Activated CD4-positive, alpha-beta T cell treated with anti-CD3 and anti-CD28 coated beads for 36 hours (primary cell): ENCODE results near the gene OSBPL5. TPM values are rescaled to one million over a fixed set of nuclear protein-coding genes. Genes with fewer than 3 reads are reported as not detected.
A peak's percentile ranks its signal among the peaks of the same experiment; 100 is the strongest.

ENCODE experiments used
- ATAC-seq: fragments of 200-7000 bp; cut with Tn5 transposase; one replicate; pipeline ENCODE4 v1.10.0; 2021; ENCODE audit warnings: mild to moderate bottlenecking, moderate library complexity
- CTCF ChIA-PET: fragments of 350-600 bp; sonication (Branson Sonifier 250); formaldehyde crosslinking; loops from one replicate; lab custom pipeline; 2021; ENCODE audit warnings: antibody characterized with exemption; lab: Charles Lee
- POLR2A ChIA-PET: fragments of 350-600 bp; sonication (Branson Sonifier 250); formaldehyde crosslinking; loops from one replicate; lab custom pipeline; 2021; ENCODE audit warnings: antibody characterized with exemption, inconsistent platforms; lab: Charles Lee
- DNase-seq: peaks from one replicate; pipeline ENCODE4 v3.0.0-alpha.2; 2020
- H3K27ac Mint-ChIP-seq: one replicate; pipeline ENCODE4 v1.8.0; 2021; ENCODE audit warnings: mixed read lengths
- H3K27me3 Mint-ChIP-seq: one replicate; pipeline ENCODE4 v1.8.0; 2021; ENCODE audit warnings: mixed read lengths
- H3K36me3 Mint-ChIP-seq: one replicate; pipeline ENCODE4 v1.8.0; 2021; ENCODE audit warnings: low read depth, mixed read lengths
- H3K4me1 Mint-ChIP-seq: one replicate; pipeline ENCODE4 v1.8.0; 2021; ENCODE audit warnings: mixed read lengths
- H3K4me3 Mint-ChIP-seq: one replicate; pipeline ENCODE4 v1.8.0; 2021; ENCODE audit warnings: mild to moderate bottlenecking, moderate library complexity, mixed read lengths
- H3K9me3 Mint-ChIP-seq: one replicate; pipeline ENCODE4 v1.8.0; 2021; ENCODE audit warnings: low read depth, mixed read lengths
- intact Hi-C, 2 experiments: fragments of 100-400 bp; cut with DNase I in 1 of 2; cut with micrococcal nuclease in 1 of 2; formaldehyde crosslinking; loops; one replicate each; pipeline versions ENCODE4 v1.14.2 to v1.15.1; 2022 to 2024; cut with DNase I, micrococcal nuclease
- total RNA-seq, 2 experiments: library from RNA; stranded (reverse); gene quantifications; one replicate each; pipeline ENCODE4 v1.2.3, GENCODE V29; 2021

OSBPL5 gene
- total RNA-seq, 2 experiments from 2014 or later, result 5.8 to 7.1 TPM

- ChIA-PET CTCF (interaction anchor here (1.2 to 1.6 kb wide), 2 partner anchors 14 to 40 kb away, joined by 3 to 4 read pairs; no protein-coding TSS in a partner anchor), POLR2A (interaction anchor here (1.0 kb wide), 1 partner anchor 179 kb away, joined by 3 read pairs; no protein-coding TSS in a partner anchor)
- Mint-ChIP-seq H3K27me3 (no peaks in the 10 kb centered on the region), H3K36me3 (peaks cover 29% of the 10 kb centered on the region), H3K4me1 (peaks cover 58% of the 10 kb centered on the region), H3K27ac (no peak overlapping the region), H3K4me3 (no peak overlapping the region), H3K9me3 (no peaks in the 10 kb centered on the region)
- ATAC-seq, result no peak
- intact Hi-C loops, result loop anchor here in 1 of 2 experiments (2.0 kb wide), 1 partner anchor 29 kb away; no protein-coding TSS in a partner anchor
- no peak for DNase-seq
Observed at GRCh38 chr11:3051196-3052108, 113.7 kb downstream of the OSBPL5 start.

- DNase-seq, result no peak
- Mint-ChIP-seq H3K9me3 (no peaks in the 10 kb centered on the region), H3K4me3 (no peak overlapping the region), H3K27me3 (no peaks in the 10 kb centered on the region), H3K4me1 (peaks cover 50% of the 10 kb centered on the region), H3K27ac (peak overlapping the region; percentile 52), H3K36me3 (peaks cover 35% of the 10 kb centered on the region)
- ATAC-seq, result no peak
- ChIA-PET POLR2A (no interaction called here), CTCF (interaction anchor here (1.2 to 1.3 kb wide), 2 partner anchors 13 to 41 kb away, joined by 3 to 7 read pairs; no protein-coding TSS in a partner anchor)
- intact Hi-C loops, result loop anchor here in 1 of 2 experiments (2.0 kb wide), 1 partner anchor 28 kb away; no protein-coding TSS in a partner anchor
Observed at GRCh38 chr11:3050386-3051195, 114.5 kb downstream of the OSBPL5 start.

DNA sequence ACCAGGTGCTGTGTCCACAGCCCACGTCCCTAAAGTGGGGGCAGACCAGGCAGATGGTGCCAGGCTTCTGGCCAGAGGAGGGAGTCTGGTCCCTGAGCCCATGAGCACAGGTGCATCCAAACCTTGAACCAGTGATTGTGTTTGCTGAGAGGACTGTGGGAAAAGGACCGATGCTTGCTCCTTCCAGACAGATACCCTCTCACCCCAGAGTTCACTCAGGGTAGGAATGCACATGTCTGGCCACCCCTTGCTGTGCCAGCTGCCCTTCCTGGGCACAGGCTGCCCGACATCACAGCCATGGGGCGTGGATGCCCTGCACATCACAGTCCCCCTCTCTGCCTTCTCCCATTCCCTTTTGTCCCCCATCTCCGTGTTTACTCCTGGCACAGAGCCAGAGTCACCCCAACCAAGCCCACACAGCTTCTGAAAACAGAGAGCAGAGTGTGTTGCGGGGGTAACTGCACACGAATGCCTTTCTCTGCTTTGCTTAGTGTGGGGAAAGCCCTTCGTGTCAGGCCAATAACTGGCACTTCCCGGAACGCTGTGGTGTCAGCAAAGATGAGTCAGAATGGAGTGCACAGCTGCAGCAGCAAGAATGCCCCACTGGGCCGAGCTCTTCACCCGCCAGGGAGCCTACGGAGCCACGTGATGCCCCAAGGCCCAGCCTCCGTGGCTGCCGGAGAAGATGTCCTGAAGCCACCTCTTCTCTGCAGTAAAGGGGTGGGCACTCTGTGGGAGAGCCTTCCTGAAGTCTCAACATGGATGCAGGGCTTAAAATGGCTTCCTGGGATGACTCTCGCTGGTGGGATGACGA, 115.5 kb downstream of the OSBPL5 start:
- H3K4me3 Mint-ChIP-seq, result no peak overlapping the region
- no peaks in the 10 kb centered on the region for H3K9me3 Mint-ChIP-seq
- intact Hi-C loops, result loop anchor here in 1 of 2 experiments (2.0 kb wide), 1 partner anchor 27 kb away; no protein-coding TSS in a partner anchor
- no peaks in the 10 kb centered on the region for H3K27me3 Mint-ChIP-seq
- peaks cover 32% of the 10 kb centered on the region for H3K36me3 Mint-ChIP-seq
- peak; percentile 94 for ATAC-seq
- POLR2A ChIA-PET, result no interaction called here
- DNase-seq, result peak; percentile 82
- H3K4me1 Mint-ChIP-seq, result peaks cover 44% of the 10 kb centered on the region
- CTCF ChIA-PET, result interaction anchor here (1.1 to 1.3 kb wide), 2 partner anchors 42 to 157 kb away, joined by 3 to 7 read pairs; no protein-coding TSS in a partner anchor
- H3K27ac Mint-ChIP-seq, result peak overlapping the region; percentile 88

GRCh38 chr11:3047637-3048036, 117.5 kb downstream of the OSBPL5 start:
- Mint-ChIP-seq H3K9me3 (no peaks in the 10 kb centered on the region), H3K36me3 (peaks cover 25% of the 10 kb centered on the region), H3K27me3 (no peaks in the 10 kb centered on the region), H3K4me3 (no peak overlapping the region), H3K27ac (no peak overlapping the region), H3K4me1 (peaks cover 34% of the 10 kb centered on the region)
- ATAC-seq (no peak), DNase-seq (no peak)
- intact Hi-C loops, result no loop called here
- CTCF ChIA-PET, result interaction anchor here (0.7 to 1.2 kb wide), 3 partner anchors 9 to 44 kb away, joined by 3 to 4 read pairs (median 3); no protein-coding TSS in a partner anchor
- POLR2A ChIA-PET, result no interaction called here

- no peak for DNase-seq
- intact Hi-C loops, result no loop called here
- H3K4me1 Mint-ChIP-seq, result peaks cover 29% of the 10 kb centered on the region
- H3K27ac Mint-ChIP-seq, result no peak overlapping the region
- H3K27me3 Mint-ChIP-seq, result no peaks in the 10 kb centered on the region
- POLR2A ChIA-PET, result interaction anchor here (0.6 kb wide), 1 partner anchor 116 kb away, joined by 3 read pairs; no protein-coding TSS in a partner anchor
- no peaks in the 10 kb centered on the region for H3K9me3 Mint-ChIP-seq
- CTCF ChIA-PET, result interaction anchor here (0.6 to 1.2 kb wide), 3 partner anchors 8 to 88 kb away, joined by 3 to 4 read pairs (median 4); no protein-coding TSS in a partner anchor
- ATAC-seq, result no peak
- no peak overlapping the region for H3K4me3 Mint-ChIP-seq
- H3K36me3 Mint-ChIP-seq, result peaks cover 29% of the 10 kb centered on the region
Observed at GRCh38 chr11:3046641-3047040, 118.5 kb downstream of the OSBPL5 start.

GRCh38 chr11:3046190-3046589, 118.9 kb downstream of the OSBPL5 start:
- peaks cover 31% of the 10 kb centered on the region for H3K36me3 Mint-ChIP-seq
- no peak for DNase-seq
- CTCF ChIA-PET, result interaction anchor here (1.0 kb wide), 1 partner anchor 71 kb away, joined by 6 read pairs; no protein-coding TSS in a partner anchor
- POLR2A ChIA-PET, result interaction anchor here (0.6 kb wide), 1 partner anchor 117 kb away, joined by 3 read pairs; no protein-coding TSS in a partner anchor
- no peak for ATAC-seq
- no peaks in the 10 kb centered on the region for H3K27me3 Mint-ChIP-seq
- H3K9me3 Mint-ChIP-seq, result no peaks in the 10 kb centered on the region
- peaks cover 25% of the 10 kb centered on the region for H3K4me1 Mint-ChIP-seq
- H3K4me3 Mint-ChIP-seq, result no peak overlapping the region
- intact Hi-C loops, result no loop called here
- H3K27ac Mint-ChIP-seq, result no peak overlapping the region

DNA sequence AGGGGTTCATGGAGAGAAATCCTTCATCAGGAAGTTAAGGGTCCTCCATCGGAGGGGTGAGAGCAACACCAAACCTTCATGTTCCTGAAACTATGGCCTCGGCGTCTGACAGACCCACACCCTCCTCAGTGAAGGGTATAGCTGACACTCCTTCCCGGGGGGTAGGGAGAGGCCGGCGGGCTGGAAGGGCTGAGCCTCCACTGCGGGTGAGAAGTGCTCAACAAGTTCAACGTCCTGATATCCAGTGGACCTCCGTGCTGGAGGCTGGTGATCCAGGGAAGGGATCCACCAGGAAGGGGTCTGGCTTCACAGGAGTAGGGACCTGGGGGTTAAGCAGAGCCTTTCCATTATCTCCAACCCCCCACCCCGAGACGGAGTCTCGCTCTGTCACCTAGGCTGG, 120.2 kb downstream of the OSBPL5 start:
- no peaks in the 10 kb centered on the region for H3K9me3 Mint-ChIP-seq
- H3K27ac Mint-ChIP-seq, result no peak overlapping the region
- ChIA-PET POLR2A (no interaction called here), CTCF (no interaction called here)
- H3K4me3 Mint-ChIP-seq, result no peak overlapping the region
- intact Hi-C loops, result no loop called here
- H3K4me1 Mint-ChIP-seq, result peaks cover 12% of the 10 kb centered on the region
- DNase-seq, result no peak
- H3K27me3 Mint-ChIP-seq, result no peaks in the 10 kb centered on the region
- no peak for ATAC-seq
- H3K36me3 Mint-ChIP-seq, result peaks cover 34% of the 10 kb centered on the region

- no peak for DNase-seq
- no peak overlapping the region for H3K4me3 Mint-ChIP-seq
- ChIA-PET CTCF (interaction anchor here (0.8 kb wide), 1 partner anchor 1203 kb away, joined by 3 read pairs; no protein-coding TSS in a partner anchor), POLR2A (no interaction called here)
- no peaks in the 10 kb centered on the region for H3K27me3 Mint-ChIP-seq
- peaks cover 4% of the 10 kb centered on the region for H3K4me1 Mint-ChIP-seq
- no peak for ATAC-seq
- H3K36me3 Mint-ChIP-seq, result peaks cover 34% of the 10 kb centered on the region
- H3K9me3 Mint-ChIP-seq, result no peaks in the 10 kb centered on the region
- H3K27ac Mint-ChIP-seq, result no peak overlapping the region
- intact Hi-C loops, result no loop called here
Observed at GRCh38 chr11:3044004-3044403, 121.1 kb downstream of the OSBPL5 start.

DNA sequence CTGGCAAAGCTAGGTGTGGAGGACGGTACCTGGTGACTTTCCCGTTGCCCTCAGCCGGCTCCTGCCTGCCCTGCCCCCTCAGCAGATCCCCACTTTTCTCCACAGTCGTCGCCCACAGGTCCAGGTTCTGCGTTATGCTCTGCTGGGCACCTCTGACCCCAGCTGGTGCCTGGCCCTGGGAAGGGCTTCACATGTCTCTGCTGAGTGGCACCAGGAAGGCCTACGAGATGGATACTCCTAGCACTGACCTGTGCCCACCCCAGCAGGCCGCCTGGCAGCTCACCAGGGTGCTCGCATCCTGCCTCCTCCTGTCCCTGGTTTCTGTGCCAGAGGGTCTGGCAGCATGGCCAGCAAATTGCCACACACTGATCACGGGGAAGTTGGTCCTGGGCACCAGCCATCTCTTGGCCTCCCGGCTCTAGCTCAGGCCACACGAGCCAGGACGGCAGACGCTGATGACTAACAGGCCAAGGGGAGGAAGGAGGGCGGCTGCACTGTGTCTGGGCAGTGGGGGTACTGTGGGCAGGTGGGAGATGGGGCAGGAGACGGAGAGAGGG, 121.7 kb downstream of the OSBPL5 start:
- Mint-ChIP-seq H3K9me3 (no peaks in the 10 kb centered on the region), H3K27me3 (no peaks in the 10 kb centered on the region), H3K4me3 (no peak overlapping the region), H3K36me3 (peaks cover 37% of the 10 kb centered on the region), H3K4me1 (peaks cover 5% of the 10 kb centered on the region), H3K27ac (no peak overlapping the region)
- intact Hi-C loops, result no loop called here
- POLR2A ChIA-PET, result no interaction called here
- ATAC-seq (no peak), DNase-seq (no peak)
- CTCF ChIA-PET, result interaction anchor here (0.8 kb wide), 1 partner anchor 1202 kb away, joined by 3 read pairs; no protein-coding TSS in a partner anchor
